ENCODE data around the gene RALGPS2. TPM values are rescaled to one million over a fixed set of nuclear protein-coding genes. Genes with fewer than 3 reads are reported as not detected.

RALGPS2 gene
- polyA plus RNA-seq (2011; rRNA removed) (61.5 and 67.2 TPM in 2 replicates), polyA minus RNA-seq (2011; rRNA and poly(A)+ RNA removed) (79.3 and 113 TPM in 2 replicates)

GRCh38 chr1:178724728-178725465 is at the start of gene RALGPS2:
Gene RALGPS2 (plus strand): TSS chr1:178725244. CDS start chr1:178776765, 51,521 bp downstream.
- no peak for DNase-seq (ENCODE audit: low read depth, low spot score)
- no peaks in the 10 kb centered on the region for H3K27me3 ChIP-seq (ENCODE audit: control insufficient read depth, insufficient read depth, low read length)
- no peak for TF ChIP-seq CTCF (IDR thresholded peaks at IDR 0.05; ENCODE audit: low read depth, low read length)
- H3K9me3 ChIP-seq (ENCODE audit: control insufficient read depth, insufficient read depth, low read length): no peaks in the 10 kb centered on the region; the same call in 1 of the 2 replicates
- ChIA-PET CTCF (interaction anchor here (1.0 to 1.1 kb wide), 2 partner anchors 41 to 182 kb away, joined by 4 to 6 read pairs; no protein-coding TSS in a partner anchor), POLR2A (interaction anchor here (0.6 to 1.7 kb wide), 6 partner anchors 13 to 182 kb away, joined by 4 to 5 read pairs (median 4); no protein-coding TSS in a partner anchor)
- peak within 1 kb of the TSS; percentile 49 for H3K27ac ChIP-seq (ENCODE audit: low read depth, low read length)
- peak within 1 kb of the TSS; percentile 78 for H3K4me3 ChIP-seq (ENCODE audit: low read depth, low read length)

- POLR2A ChIA-PET: no interaction called here
- no peak overlapping the region for H3K4me3 ChIP-seq (ENCODE audit: low read depth, low read length)
- no peak for TF ChIP-seq CTCF (IDR thresholded peaks at IDR 0.05; ENCODE audit: low read depth, low read length)
- 0 out of 2 replicates have a peak, but pooled peaks cover 4% of the 10 kb centered on the region for H3K9me3 ChIP-seq (ENCODE audit: control insufficient read depth, insufficient read depth, low read length)
- no peak for DNase-seq (ENCODE audit: low read depth, low spot score)
- no peak overlapping the region for H3K27ac ChIP-seq (ENCODE audit: low read depth, low read length)
- H3K27me3 ChIP-seq (ENCODE audit: control insufficient read depth, insufficient read depth, low read length): no peaks in the 10 kb centered on the region
- CTCF ChIA-PET: no interaction called here
Observed at GRCh38 chr1:178679237-178679636, 45.8 kb upstream of the RALGPS2 start.

GRCh38 chr1:178682429-178682828 is 42.6 kb upstream of the RALGPS2 start:
- H3K27ac ChIP-seq (ENCODE audit: low read depth, low read length): no peak overlapping the region
- no peak overlapping the region for H3K4me3 ChIP-seq (ENCODE audit: low read depth, low read length)
- ChIA-PET CTCF (no interaction called here), POLR2A (no interaction called here)
- H3K27me3 ChIP-seq (ENCODE audit: control insufficient read depth, insufficient read depth, low read length): no peaks in the 10 kb centered on the region
- TF ChIP-seq CTCF (IDR thresholded peaks at IDR 0.05; ENCODE audit: low read depth, low read length): no peak
- H3K9me3 ChIP-seq (ENCODE audit: control insufficient read depth, insufficient read depth, low read length): no peaks in the 10 kb centered on the region
- DNase-seq (ENCODE audit: low read depth, low spot score): no peak

- DNase-seq (ENCODE audit: low read depth, low spot score): no peak
Observed at GRCh38 chr1:178682886-178683285, 42.2 kb upstream of the RALGPS2 start.

More at GRCh38 chr1:178682886-178683285, 42.2 kb upstream of the RALGPS2 start:
- ChIA-PET POLR2A (interaction anchor here (0.6 to 2.5 kb wide), 2 partner anchors 53 to 71 kb away, joined by 9 to 13 read pairs; no protein-coding TSS in a partner anchor), CTCF (interaction anchor here (0.7 kb wide), 1 partner anchor 319 kb away, joined by 3 read pairs; no protein-coding TSS in a partner anchor)
- H3K4me3 ChIP-seq (ENCODE audit: low read depth, low read length): no peak overlapping the region
- no peaks in the 10 kb centered on the region for H3K9me3 ChIP-seq (ENCODE audit: control insufficient read depth, insufficient read depth, low read length)
- no peak for TF ChIP-seq CTCF (IDR thresholded peaks at IDR 0.05; ENCODE audit: low read depth, low read length)
- H3K27me3 ChIP-seq (ENCODE audit: control insufficient read depth, insufficient read depth, low read length): no peaks in the 10 kb centered on the region
- no peak overlapping the region for H3K27ac ChIP-seq (ENCODE audit: low read depth, low read length)

All from AG04450 (cell line).